Measurements from ENCODE around the gene BLNK.
"Not testable (repeated sequence)": the region's sequence is repeated elsewhere in the genome, so short reads cannot be mapped to it uniquely, and the experiment has no call there.

The BLNK gene

DNA sequence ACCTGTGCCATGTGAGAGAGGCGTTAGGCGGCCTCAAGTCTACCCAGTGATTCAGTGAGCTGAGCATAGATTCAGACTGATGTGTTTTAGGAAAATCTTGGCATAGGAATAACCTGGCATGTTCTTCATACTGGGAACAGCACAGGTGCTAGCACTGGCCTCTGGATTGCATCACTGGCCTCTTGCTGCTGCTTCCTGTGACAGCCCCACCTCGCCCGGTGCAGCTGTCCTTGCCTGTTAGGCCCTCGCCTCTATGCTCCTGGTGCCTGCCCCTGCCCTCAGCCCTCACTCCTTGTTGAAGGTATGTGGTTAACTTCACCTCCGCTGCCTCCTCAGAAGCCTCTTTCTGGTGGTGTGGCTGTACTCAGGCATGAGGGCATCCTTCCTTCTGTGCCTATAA lies 46.2 kb downstream of the BLNK start:
- no peak for DNase-seq (ENCODE audit: low read depth)

DNA sequence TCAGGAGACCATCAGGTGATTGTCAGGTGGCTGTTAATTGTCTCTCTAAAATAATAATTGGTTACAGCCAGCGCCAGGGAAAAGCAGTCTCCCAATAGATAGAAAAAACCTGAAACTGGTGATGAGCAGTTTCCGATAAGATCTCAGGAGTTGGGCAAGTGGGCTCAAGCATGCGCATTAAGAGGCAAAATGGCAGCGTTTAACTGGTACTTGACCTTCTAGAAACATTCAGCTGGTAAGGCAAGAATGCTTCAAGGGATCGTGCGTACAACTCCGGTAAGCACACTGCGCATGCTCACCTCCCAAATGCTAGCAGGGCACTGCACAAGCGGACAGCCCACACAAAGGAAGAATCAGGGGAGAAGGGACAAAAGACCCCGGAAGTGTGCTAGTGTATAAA lies 48.5 kb downstream of the BLNK start:
- DNase-seq (ENCODE audit: low read depth) = no peak

DNA sequence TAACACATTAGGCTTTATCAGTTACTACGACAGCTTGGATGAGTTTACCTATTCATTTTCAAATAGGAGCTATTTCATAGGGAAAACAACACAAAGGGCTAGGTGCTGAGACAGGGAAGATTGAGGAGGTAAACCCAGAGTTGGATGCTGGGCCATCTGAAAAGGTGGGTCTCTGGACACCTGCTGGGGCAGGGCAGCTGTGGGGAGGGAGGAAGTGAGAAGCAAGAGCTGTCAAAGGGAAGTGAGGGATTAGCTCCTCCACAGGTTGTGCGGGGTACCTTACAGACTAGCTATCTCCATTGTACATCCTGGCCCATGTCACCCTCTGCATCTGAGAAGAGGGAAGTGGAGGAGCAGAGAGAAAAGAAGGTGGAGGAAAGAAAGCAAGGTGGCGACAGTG lies 48.9 kb downstream of the BLNK start:
- no peak for DNase-seq (ENCODE audit: low read depth)

DNA sequence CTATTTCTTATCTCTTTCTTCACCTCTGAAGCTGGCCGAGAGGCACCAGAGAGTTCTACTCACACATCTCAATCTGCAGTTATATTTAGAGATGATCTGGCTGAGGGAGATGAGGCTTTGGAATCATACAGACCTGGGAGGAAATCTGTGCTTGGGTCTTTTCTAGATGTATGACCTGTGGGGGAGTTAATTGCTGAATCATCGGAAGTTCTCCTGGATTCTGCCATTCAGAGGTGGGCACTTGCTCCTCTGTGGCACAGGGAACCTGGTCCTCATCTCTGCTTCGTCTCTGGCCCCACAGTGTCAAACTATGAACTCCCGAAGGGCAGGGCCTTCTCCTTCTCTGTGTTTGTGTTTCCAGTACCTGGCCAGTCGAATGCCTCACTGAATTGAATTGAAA lies 52.5 kb downstream of the BLNK start:
- DNase-seq (ENCODE audit: low read depth) = no peak

DNA sequence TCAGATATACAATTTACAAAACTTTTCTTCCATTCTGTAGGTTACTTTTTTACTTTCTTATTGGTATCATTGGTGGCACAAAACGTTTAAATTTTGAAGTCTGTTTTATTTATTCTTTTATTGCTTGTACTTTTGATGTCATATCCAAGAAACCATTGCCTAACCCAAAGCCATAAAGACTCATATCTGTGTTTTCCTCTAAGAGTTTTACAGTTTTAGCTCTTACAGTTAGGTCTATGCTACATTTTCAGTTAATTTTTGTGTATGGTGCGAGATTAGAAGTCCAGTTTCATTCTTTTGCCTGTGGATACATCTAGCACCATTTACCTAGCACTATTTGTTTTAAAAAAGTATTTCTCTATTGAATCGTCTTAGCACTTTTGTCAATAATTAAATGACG lies 53.7 kb downstream of the BLNK start:
- no peak for DNase-seq (ENCODE audit: low read depth)

DNA sequence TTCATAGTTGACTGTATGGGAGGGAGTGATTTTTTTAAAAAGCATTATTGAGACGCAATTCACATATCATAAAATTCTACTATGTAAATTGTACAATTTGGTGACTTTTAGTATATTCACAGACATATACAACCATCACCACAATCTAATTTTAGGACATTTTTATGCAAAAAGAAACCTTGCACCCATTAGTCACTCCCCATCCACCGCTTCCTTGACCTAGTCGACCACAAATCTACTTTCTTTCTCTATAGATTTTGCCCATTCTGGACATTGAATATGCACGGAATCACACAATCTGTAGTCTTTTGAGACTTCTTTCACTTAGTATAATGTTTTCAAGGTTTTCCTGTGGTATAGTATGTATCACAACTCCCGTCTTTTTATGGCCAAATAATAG lies 54.6 kb downstream of the BLNK start:
- no peak for DNase-seq (ENCODE audit: low read depth)

DNA sequence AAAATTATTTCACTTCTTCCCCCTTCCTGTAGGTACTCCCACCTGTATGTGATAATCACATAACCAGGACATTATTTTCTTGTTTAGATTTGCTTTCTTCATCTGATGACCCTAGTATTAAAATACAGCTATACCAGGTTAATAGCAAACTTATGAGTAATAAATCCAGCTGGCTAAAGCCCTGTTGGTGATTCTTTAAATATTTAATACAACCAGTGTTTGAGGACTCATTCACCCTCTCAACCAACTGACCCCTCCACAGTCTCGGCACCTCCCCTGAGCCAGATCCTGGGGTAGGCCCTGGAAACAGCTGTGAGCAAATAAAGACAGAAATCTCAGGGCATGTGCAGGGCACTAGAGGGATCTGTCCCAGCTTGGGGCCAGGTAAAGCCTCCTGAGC lies 58.5 kb downstream of the BLNK start:
- DNase-seq (ENCODE audit: low read depth) = no peak

DNA sequence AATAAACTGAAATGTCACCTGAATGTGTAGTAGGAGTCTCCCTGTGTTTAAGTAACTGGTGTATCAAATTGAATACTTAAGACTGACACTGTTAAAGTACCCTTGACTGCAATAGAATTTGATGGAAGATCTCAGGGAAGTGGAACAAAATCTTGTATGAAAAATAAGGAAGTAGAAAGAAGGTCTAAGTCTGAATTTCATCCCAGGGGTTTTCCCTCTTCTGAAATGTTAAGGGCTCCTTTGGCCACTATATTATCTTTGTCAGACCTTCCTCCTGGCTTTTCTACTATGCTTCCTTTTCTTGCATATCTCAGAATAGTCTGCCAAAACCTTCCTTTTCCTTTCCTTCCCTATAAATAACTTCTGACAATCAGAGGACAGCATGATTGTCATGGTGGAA lies 59.6 kb downstream of the BLNK start:
- no peak for DNase-seq (ENCODE audit: low read depth)

DNA sequence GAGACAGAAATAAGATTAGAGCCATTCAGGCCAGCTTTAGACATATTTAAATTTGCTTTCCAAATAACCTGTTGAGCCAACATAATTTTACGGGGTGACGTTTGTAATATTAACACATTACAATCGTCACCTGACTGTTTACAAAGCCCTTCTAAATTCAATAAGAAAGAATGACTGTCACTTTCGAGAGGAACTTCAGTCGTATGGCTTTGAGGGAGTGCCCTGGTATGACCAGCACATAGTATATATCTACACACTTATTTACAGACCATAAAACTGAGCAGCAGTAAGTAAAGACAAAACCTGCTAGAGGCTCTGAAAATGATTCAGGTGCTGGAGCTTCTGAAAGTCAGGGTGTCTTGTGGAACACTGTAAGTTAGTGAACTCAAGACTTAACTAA lies 62.4 kb downstream of the BLNK start:
- no peak for DNase-seq (ENCODE audit: low read depth)

DNA sequence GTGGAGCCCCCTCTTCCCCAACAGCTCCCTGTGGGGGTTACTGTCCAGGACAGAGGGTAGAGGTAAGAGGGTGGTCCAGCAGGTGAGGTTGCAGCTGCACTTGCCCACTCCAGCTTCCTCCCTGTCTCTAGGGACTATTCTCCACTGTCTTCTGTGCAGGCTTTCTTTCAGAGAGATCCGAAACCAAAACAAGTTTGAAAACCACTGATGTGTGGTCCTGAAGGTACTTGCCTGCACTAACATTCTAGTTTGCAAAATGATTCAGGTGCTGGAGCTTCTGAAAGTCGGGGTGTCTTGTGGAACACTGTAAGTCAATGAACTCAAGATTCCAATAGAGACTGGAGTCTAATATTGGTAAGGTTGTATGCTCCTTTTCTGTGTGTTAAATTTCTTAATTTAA lies 63.1 kb downstream of the BLNK start:
- DNase-seq (ENCODE audit: low read depth) = no peak

DNA sequence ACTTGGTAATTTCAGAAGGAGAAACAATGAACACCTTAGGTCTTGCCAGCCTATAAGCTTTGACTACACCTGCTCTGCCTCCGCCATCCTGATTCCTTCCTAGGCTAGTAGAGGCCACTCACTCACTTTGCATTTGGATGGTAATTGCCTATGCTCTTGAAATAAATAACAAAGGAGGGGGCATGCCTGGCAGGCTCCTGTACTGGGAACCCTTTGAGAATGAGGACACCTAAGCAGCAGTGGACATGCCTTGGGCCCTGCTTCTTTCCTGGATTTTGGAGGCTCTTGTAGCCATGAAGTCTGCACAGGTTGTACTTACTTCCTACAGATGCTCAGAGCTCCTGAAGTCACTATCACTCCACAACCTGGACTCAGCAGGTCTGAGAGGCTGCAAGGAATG lies 65.8 kb downstream of the BLNK start:
- DNase-seq (ENCODE audit: low read depth) = no peak

DNA sequence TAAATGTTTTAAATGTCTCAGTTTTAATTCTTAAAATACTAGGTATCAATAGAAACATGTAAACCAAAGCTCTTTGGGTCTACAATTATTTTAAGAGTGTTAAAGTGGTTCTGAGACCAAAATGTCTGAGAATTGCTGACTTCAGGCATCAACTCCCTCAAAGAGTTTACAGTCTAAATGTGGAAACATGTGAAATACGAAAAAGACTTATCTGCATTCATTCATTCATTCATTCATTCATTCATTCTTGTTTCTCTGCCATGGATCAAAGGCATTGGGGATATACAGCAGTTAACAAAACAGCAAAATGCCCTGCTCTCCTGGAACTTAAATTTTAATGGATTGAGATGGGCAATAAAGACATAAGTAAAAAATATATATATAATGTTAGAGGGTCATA lies 69.8 kb downstream of the BLNK start:
- no peak for DNase-seq (ENCODE audit: low read depth)

DNA sequence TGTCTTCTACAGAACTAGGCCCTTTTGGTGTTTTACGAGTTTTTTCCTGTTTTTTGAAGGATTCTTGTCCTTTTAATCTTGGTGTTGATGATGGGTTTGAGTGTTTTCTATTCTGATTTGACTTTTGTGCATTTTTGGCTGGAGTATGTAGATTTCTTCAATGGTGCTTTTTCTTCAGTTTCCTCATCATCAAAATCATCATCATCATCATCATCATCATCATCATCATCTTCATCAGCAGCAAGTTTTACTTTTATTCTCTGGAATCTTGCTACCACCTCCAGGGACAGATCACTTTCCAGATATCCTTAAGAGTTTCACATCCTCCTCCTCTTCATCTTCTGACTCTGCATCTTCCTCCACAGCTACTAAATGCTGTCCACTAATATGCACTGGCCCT lies 81.9 kb downstream of the BLNK start:
- DNase-seq (ENCODE audit: low read depth) = not testable (repeated sequence)

DNA sequence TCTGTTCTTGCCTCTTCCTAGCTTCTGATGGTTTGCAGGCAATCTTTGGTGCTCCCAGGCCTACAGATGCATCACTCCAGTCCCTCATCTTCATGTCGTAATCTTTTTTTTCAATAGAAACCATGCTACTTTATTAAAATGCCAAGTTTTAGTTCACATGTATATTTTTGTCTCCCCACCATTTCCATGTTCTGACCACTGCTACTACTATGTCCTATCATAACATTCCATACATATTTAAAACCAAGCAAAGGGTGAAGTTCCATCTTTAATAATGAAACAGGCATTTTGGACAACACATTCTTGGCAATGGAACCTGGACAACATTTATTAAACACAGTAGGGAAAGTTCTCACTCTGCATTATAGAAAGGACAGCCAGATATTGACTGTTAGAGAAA lies 82.5 kb downstream of the BLNK start:
- no peak for DNase-seq (ENCODE audit: low read depth)

DNA sequence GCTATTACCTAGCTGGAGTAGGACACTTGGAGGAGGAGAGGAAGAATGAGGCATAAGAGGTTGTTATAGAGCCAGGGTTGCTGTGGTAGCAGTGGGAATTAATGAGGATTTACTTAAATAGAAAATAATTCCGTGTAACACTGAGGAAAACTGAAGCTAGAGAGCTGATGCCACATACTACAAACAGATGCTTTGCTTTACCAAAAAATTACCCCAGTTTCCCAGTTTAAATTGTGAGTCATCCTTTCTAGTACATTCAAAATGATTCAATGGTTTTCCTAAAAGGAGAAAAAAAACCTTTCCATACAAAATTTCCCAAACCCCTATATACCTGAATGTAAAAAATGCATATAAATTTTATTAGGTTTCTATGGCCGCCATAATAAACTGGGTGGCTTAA lies 82.9 kb downstream of the BLNK start:
- no peak for DNase-seq (ENCODE audit: low read depth)

DNA sequence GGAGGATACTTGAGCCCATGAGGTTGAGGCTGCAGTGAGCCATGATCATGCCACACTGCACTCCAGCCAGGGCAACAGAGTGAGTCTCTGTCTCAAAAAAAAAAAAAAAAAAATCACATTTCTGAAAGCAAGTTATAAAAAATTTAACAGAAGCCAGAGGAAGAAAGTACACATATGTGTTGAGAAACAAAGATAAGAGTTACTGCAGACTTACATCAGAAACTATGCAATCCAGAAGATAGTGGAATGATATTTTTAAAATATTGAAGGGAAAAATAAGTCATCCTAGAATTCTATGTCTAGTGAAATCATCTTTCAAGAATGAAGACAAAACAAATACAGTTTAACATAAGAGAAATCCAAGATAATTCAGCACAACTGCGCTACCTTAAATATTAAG lies 94.4 kb downstream of the BLNK start:
- DNase-seq (ENCODE audit: low read depth) = no peak

DNA sequence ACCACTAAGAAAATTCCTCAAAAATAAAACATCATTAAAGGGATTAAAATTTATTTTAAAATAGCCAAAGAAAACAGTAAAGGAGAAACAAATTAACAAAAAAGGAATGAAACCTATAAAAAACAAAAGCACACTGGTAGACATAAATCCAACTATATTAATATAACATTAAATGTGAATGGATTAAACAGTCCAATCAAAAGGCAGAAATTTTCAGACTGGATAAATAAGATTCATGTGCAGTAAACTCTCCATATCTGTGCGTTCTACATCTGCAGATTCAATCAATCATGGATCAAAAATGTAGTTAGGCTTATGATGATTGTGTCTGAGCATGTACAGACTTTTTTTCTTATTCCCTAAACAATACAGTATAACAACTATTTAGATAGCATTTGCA lies 98.7 kb downstream of the BLNK start:
- DNase-seq (ENCODE audit: low read depth) = no peak

DNA sequence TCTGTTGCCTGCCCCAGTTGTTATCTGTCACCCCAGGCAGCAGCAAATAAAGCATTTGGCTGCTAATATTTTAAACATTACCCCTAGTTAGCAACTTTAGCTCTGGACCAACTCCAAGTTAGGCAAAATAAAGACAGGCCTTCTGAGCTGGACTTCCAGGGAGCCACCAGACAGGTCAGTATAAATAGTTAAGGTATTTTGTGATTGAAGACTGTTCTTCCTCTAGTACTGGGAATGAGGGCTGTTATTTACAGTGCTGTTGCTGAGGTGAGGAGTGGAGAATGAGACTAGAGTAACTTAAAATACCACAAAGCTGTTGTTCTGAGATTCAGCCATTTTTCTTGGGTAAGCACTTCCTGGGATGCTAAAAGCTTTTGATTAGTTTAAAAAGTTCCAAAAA lies 101.1 kb downstream of the BLNK start:
- no peak for DNase-seq (ENCODE audit: low read depth)

DNA sequence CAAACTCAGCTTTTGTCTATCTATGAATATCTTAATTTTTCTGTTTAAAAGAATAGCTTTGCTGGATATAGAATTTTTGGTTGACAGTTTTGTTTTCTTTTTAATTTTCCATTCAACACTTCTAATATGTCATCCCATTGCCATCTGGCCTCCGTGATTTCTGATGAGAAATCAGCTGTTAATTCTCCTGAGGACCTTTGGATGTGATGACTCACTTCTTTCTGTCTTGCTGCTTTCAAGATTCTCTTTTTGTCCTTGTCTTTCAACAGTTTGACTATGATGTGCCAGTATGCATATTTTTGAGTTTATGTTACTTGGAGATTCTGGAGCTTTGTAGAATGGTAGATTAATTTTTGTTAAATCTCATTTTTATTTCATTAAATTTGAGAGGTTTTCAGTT lies 102.8 kb downstream of the BLNK start:
- no peak for DNase-seq (ENCODE audit: low read depth)

DNA sequence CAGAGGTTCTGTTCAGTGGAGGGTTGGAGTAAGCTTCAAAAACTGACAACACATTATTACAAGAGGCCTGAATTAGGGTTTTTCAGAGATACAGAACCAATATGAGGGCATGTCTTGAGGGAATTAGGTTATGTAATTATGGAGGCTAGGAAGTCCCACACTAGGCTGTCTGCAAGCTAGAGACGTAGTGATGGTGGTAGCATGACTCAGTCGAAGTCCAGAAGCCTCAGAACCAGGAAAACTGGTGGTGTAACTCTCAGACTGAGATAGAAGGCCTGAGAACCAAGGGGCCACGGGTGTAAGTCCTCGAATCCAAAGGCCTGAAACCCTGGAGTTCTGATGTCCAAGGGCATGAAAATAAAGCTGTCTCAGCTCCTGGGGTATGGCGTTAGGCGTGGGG lies 105.6 kb downstream of the BLNK start:
- no peak for DNase-seq (ENCODE audit: low read depth)

DNA sequence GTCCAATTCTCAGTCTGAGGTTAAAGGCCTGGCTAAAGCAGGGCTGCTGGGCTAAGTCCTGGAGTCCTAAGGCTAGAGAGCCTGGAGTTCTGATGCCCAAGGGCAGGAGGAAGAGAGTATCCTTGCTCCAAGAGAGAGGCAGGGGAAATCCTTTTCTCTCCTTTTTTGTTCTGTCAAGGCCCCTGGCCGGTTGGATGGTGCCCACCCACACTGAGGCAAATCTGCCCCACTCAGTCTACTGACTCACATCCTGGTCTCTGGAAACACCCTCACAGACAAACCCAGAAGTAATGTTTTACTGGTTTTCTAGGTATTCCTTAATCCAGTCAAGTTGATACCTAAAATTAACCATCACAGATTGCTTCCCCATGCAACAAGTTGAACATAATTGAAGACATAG lies 118.3 kb downstream of the BLNK start:
- DNase-seq (ENCODE audit: low read depth) = no peak

DNA sequence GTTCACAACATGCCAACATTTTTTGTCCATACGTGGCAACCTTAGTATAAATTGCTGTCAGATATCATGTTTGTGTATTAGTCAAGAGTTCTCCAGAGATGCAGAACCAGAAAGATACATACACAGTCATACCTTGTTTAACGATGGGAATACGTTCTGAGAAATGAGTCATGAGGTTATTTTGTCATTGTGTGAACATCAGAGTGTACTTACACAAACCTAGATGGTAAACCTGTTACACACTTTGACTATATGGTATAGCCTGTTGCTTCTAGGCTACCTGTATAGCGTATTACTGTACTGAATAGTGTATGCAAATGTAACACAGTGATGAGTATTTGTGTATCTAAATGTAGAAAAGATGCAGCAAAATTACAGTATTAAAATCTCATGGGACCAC lies 118.9 kb downstream of the BLNK start:
- DNase-seq (ENCODE audit: low read depth) = no peak
